H9 (cell line): Measurements from ENCODE around the gene GCNT1. TPM values are rescaled to one million over a fixed set of nuclear protein-coding genes. Genes with fewer than 3 reads are reported as not detected.

Source experiments
- DNase-seq: peaks from one replicate; pipeline ENCODE4 v3.0.0-alpha.2; 2017
- H2AFZ ChIP-seq: one replicate; pipeline ENCODE4 v1.6.1; 2013; ENCODE audit warnings: mild to moderate bottlenecking, low read length, control low read depth, moderate library complexity
- H2AK5ac ChIP-seq: 2 replicates; pipeline ENCODE4 v1.6.1; 2013; ENCODE audit warnings: low read length, control low read depth, mixed read lengths; ENCODE audit not compliant: insufficient read length
- H2BK120ac ChIP-seq: one replicate; pipeline ENCODE4 v1.6.1; 2013; ENCODE audit warnings: low read depth, mild to moderate bottlenecking, low read length, control low read depth, inconsistent platforms; ENCODE audit not compliant: poor library complexity, severe bottlenecking
- H2BK12ac ChIP-seq: 2 replicates; pipeline ENCODE4 v1.6.1; 2013; ENCODE audit warnings: low read length, control low read depth, mixed read lengths, low read depth; ENCODE audit not compliant: insufficient read length
- H2BK15ac ChIP-seq: 2 replicates; pipeline ENCODE4 v1.6.1; 2013; ENCODE audit warnings: low read depth, low read length, control low read depth
- H2BK20ac ChIP-seq: one replicate; pipeline ENCODE4 v1.6.1; 2013; ENCODE audit warnings: low read depth, mild to moderate bottlenecking, low read length, control low read depth, inconsistent platforms; ENCODE audit not compliant: poor library complexity, severe bottlenecking
- H2BK5ac ChIP-seq: 2 replicates; pipeline ENCODE4 v1.6.1; 2013; ENCODE audit warnings: low read length, control low read depth, mixed read lengths; ENCODE audit not compliant: insufficient read length
- H3K14ac ChIP-seq: 2 replicates; pipeline ENCODE4 v1.6.1; 2013; ENCODE audit warnings: low read length, control low read depth; ENCODE audit not compliant: insufficient read depth
- H3K18ac ChIP-seq: 2 replicates; pipeline ENCODE4 v1.6.1; 2013; ENCODE audit warnings: low read depth, mild to moderate bottlenecking, mixed read lengths, low read length, control low read depth; ENCODE audit not compliant: insufficient read length
- H3K23ac ChIP-seq: 2 replicates; pipeline ENCODE4 v1.6.1; 2013; ENCODE audit warnings: low read length, control low read depth, mixed read lengths, low read depth; ENCODE audit not compliant: insufficient read length
- H3K23me2 ChIP-seq: 2 replicates; pipeline ENCODE4 v1.6.1; 2013; ENCODE audit warnings: low read depth, mild to moderate bottlenecking, mixed read lengths, low read length, control low read depth; ENCODE audit not compliant: insufficient read length, poor library complexity, severe bottlenecking
- H3K27ac ChIP-seq: 2 replicates; pipeline ENCODE4 v1.5.1; 2013; ENCODE audit warnings: low read length, control low read depth, mixed read lengths, low read depth; ENCODE audit not compliant: insufficient read length
- H3K27me3 ChIP-seq: 2 replicates; pipeline ENCODE4 v1.6.1; 2013; ENCODE audit warnings: low read length, control low read depth, inconsistent platforms; ENCODE audit not compliant: insufficient read depth
- H3K4ac ChIP-seq: 2 replicates; pipeline ENCODE4 v1.6.1; 2013; ENCODE audit warnings: low read depth, mild to moderate bottlenecking, control low read depth, inconsistent platforms, low read length, moderate library complexity
- H3K4me1 ChIP-seq: 2 replicates; pipeline ENCODE4 v1.6.1; 2013; ENCODE audit warnings: low read length, control low read depth, inconsistent platforms; ENCODE audit not compliant: insufficient read depth
- H3K4me2 ChIP-seq: 2 replicates; pipeline ENCODE4 v1.6.1; 2013; ENCODE audit warnings: low read length, control low read depth, mixed read lengths; ENCODE audit not compliant: insufficient read length, insufficient read depth
- H3K56ac ChIP-seq: 2 replicates; pipeline ENCODE4 v1.6.1; 2013; ENCODE audit warnings: low read depth, mild to moderate bottlenecking, mixed read lengths, low read length, control low read depth; ENCODE audit not compliant: insufficient read length
- H3K79me1 ChIP-seq: 2 replicates; pipeline ENCODE4 v1.6.1; 2013; ENCODE audit warnings: low read depth, mild to moderate bottlenecking, moderate library complexity, low read length, control low read depth, inconsistent platforms; ENCODE audit not compliant: insufficient read depth, poor library complexity, severe bottlenecking
- H3K79me2 ChIP-seq: 2 replicates; pipeline ENCODE4 v1.6.1; 2013; ENCODE audit warnings: low read length, control low read depth, inconsistent platforms; ENCODE audit not compliant: insufficient read depth
- H3K9ac ChIP-seq: 2 replicates; pipeline ENCODE4 v1.6.1; 2013; ENCODE audit warnings: low read length, control low read depth, mixed read lengths; ENCODE audit not compliant: insufficient read length; ENCODE audit errors: extremely low read depth
- H3K9me3 ChIP-seq: one replicate; pipeline ENCODE4 v1.6.1; 2013; ENCODE audit warnings: low read depth, low read length, inconsistent platforms; ENCODE audit not compliant: control insufficient read depth
- H3T11ph ChIP-seq: one replicate; pipeline ENCODE4 v1.6.1; 2013; ENCODE audit warnings: mild to moderate bottlenecking, low read length, control low read depth, inconsistent platforms
- H4K20me1 ChIP-seq: one replicate; pipeline ENCODE4 v1.6.1; 2013; ENCODE audit not compliant: control insufficient read depth, insufficient read length, insufficient read depth
- H4K5ac ChIP-seq: 2 replicates; pipeline ENCODE4 v1.6.1; 2013; ENCODE audit warnings: low read depth, mild to moderate bottlenecking, mixed read lengths, low read length, control low read depth; ENCODE audit not compliant: insufficient read length
- H4K8ac ChIP-seq: replicated peaks from 2 replicates; pipeline ENCODE4 v1.6.1; 2013; ENCODE audit warnings: low read length, control low read depth, mixed read lengths, low read depth; ENCODE audit not compliant: insufficient read length
- H4K91ac ChIP-seq: 2 replicates; pipeline ENCODE4 v1.6.1; 2013; ENCODE audit warnings: low read depth, mild to moderate bottlenecking, moderate library complexity, mixed read lengths, low read length, control low read depth; ENCODE audit not compliant: insufficient read length
- H3K27ac Mint-ChIP-seq, 3 experiments: 2 replicates in 2 of 3; 3 replicates in 1 of 3; pipeline ENCODE4 v1.8.0; 2020 to 2021; ENCODE audit warnings: mixed read lengths in 3 of 3, mild to moderate bottlenecking in 1 of 3, moderate library complexity in 1 of 3
- H3K27me3 Mint-ChIP-seq: 2 replicates; pipeline ENCODE4 v1.8.0; 2021; ENCODE audit warnings: low read depth, mild to moderate bottlenecking, moderate library complexity, mixed read lengths
- H3K36me3 Mint-ChIP-seq, 3 experiments: 2 replicates in 2 of 3; 3 replicates in 1 of 3; pipeline ENCODE4 v1.8.0; 2020 to 2021; ENCODE audit warnings: low read depth in 3 of 3, mixed read lengths in 3 of 3; ENCODE audit not compliant: insufficient read depth in 1 of 3
- H3K4me1 Mint-ChIP-seq, 2 experiments: 2 replicates each; pipeline ENCODE4 v1.8.0; 2020; ENCODE audit warnings: mixed read lengths in 2 of 2
- H3K4me3 Mint-ChIP-seq, 2 experiments: 2 replicates in 1 of 2; 3 replicates in 1 of 2; pipeline ENCODE4 v1.8.0; 2020 to 2021; ENCODE audit warnings: mild to moderate bottlenecking in 2 of 2, mixed read lengths in 2 of 2, moderate library complexity in 1 of 2
- H3K9me3 Mint-ChIP-seq, 2 experiments: 2 replicates in 1 of 2; 3 replicates in 1 of 2; pipeline ENCODE4 v1.8.0; 2020; ENCODE audit warnings: mild to moderate bottlenecking in 2 of 2, mixed read lengths in 2 of 2, moderate library complexity in 1 of 2
- CTCF ChIP-seq: fragments of 200-600 bp; sonication (generic); conservative IDR thresholded peaks from 3 replicates; pipeline ENCODE4 v1.8.0; 2021; ENCODE audit warnings: antibody characterized with exemption, mild to moderate bottlenecking
- WGBS: extraction: QIAGEN DNeasy Blood & Tissue Kit; methylation state at CpG from one replicate; pipeline ENCODE4 v1.1.7; 2013; ENCODE audit warnings: missing lambda C conversion rate, low lambda C conversion rate, mixed read lengths; ENCODE audit not compliant: insufficient read length; ENCODE audit errors: extremely low coverage; 5-methylcytosine and 5-hydroxymethylcytosine counted together
- total RNA-seq: library from RNA; stranded (reverse); gene quantifications from 2 replicates; pipeline ENCODE4 v1.2.1, GENCODE V29; 2021

Gene GCNT1
- total RNA-seq, 1 experiment from 2014 or later = 35.6 TPM

- Mint-ChIP-seq H3K36me3 (peaks cover 0 to 36% (median 19%) of the 10 kb centered on the region in 3 experiments; a peak in 5 of 7 replicates), H3K9me3 (no peaks in the 10 kb centered on the region), H3K27ac (no peak overlapping the region), H3K4me3 (no peak overlapping the region), H3K27me3 (no peaks in the 10 kb centered on the region), H3K4me1 (peaks cover 6 to 13% of the 10 kb centered on the region in 2 experiments)
- TF ChIP-seq CTCF = no peak
- H3K79me1 ChIP-seq = no peaks in the 10 kb centered on the region
- H2BK5ac ChIP-seq = no peak overlapping the region
- H3K14ac ChIP-seq = no peak overlapping the region
- H2BK12ac ChIP-seq = no peak overlapping the region
- H3K79me2 ChIP-seq = no peaks in the 10 kb centered on the region
- H2AK5ac ChIP-seq = no peak overlapping the region
- no CpG with 5 or more reads among the region's 6 CpGs for WGBS
- H4K5ac ChIP-seq = no peak overlapping the region
- H3K23ac ChIP-seq = no peak overlapping the region
- no peak overlapping the region for H3K56ac ChIP-seq
- H2AFZ ChIP-seq = no peak overlapping the region
- no peak overlapping the region for H3K4ac ChIP-seq
- no peaks in the 10 kb centered on the region for H3K23me2 ChIP-seq
- H3K27ac ChIP-seq = no peak overlapping the region
- no peak overlapping the region for H3T11ph ChIP-seq
- no peak overlapping the region for H2BK15ac ChIP-seq
- no peak overlapping the region for H3K18ac ChIP-seq
- H2BK120ac ChIP-seq = no peak overlapping the region
- no peaks in the 10 kb centered on the region for H4K20me1 ChIP-seq
- no peak overlapping the region for H3K9ac ChIP-seq
- no peak overlapping the region for H4K91ac ChIP-seq
- no peak overlapping the region for H4K8ac ChIP-seq
- no peaks in the 10 kb centered on the region for H3K27me3 ChIP-seq
- no peak overlapping the region for H3K4me2 ChIP-seq
- no peak for DNase-seq
- H3K9me3 ChIP-seq = no peaks in the 10 kb centered on the region
- no peaks in the 10 kb centered on the region for H3K4me1 ChIP-seq
- H2BK20ac ChIP-seq = no peak overlapping the region
Measured at GRCh38 chr9:76502746-76503145, 43.8 kb downstream of the GCNT1 start.
